COR-L47 (cell line): ENCODE measurements around the gene TRIOBP.

Experiments
- DNase-seq: peaks from one replicate; lab custom pipeline; 2025; lab: John Stamatoyannopoulos, UW

Gene TRIOBP

DNA sequence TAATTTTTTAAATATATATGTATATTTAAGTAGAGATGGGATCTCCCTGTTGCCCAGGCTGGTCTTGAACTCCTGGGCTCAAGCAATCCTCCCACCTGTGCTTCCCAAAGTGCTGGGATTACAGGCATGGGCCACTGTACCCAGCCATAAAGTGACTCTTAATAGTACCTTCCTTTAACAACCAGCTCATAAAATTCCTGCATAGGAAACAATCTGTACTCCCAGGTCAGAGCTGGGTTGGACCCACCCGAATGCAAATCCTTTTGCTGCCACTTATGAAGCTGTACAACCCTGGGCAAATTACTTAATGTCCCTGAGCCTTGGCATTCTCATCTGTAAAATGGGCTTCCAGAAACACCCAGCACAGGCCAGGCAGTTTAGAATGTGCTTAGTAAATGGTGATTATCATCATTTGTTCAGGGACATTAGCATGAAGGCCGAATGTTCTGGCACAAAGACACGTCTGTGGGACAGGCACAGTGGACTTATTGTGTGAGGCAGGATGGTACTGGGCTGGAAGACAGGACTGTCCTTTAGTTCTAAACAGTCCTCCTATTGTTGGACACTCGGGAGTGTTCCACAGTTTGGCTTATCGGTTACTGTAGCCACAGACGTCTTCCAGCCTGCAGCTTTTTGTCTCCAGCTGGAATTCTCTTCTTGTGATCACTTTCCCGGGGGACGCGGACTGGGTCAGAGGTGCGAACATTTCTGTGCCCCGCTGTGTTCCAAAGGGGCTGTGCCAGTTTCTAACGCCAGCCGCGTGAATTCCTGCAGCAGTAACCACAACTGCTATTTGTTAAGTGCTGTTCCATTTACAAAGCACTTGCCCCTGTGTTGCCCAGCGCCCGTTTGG lies 32.4 kb upstream of the TRIOBP start:
- DNase-seq, result no peak

DNA sequence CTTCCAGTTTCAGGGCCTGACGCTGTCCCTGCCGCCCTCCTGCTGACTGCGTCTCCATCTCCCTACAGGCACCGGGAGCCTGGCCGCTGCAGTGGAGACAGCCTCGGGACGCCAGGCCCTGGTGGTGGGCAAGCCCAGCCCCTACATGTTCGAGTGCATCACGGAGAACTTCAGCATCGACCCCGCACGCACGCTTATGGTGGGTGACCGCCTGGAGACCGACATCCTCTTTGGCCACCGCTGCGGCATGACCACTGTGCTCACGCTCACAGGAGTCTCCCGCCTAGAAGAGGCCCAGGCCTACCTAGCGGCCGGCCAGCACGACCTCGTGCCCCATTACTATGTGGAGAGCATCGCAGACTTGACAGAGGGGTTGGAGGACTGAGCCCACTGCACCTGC lies 31.4 kb upstream of the TRIOBP start:
- DNase-seq, result no peak

DNA sequence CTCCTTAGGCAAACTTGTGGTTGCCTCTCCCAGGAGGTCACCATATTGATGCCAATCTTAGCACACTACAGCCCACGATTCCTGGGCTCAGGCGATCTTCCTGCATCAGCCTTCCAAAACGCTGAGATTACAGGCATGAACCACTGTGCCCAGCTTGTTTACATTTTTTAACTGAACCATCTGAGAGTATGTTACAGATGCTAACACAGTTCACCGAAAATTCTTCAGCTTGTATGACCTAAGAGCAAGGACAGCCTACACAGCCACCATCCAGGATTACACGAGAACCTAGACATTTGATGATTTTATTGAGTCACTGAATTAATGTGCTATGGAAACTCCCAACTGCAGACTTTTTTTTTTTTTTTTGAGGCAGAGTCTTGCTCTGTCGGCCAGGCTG lies 27.3 kb upstream of the TRIOBP start:
- no peak for DNase-seq

DNA sequence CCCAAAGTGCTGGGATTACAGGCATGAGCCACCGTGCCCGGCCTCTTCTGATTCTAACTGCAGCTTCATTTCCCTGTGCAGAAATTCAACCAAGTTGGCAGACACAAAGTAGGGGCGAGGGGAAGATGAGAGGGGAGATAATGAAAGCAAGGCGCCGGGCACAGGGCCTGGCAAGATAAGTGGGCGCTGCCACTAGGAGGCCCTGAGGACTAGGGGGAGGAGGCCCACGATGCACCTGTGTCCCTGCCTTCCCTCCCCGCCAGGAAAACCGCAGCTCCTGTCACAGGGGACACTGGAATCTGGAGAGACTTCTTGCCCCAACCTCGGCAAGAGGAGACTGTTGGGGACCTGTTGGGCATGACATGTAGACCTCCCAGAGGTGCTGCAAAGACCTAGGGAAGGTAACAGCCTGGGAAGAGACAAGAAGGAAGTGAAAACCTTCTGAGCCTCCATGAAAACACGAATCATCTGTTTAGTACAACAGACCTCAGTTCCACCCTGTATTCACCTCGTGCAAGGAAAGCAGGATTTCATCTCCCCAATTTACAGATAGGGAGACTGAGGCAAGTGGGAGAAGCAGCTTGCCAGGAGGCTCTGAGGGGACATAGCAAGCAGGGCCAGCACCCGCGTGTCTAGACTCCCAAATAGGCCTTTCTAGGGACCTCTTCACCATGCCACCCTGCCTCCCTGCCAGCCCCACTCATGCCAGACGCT lies 24.5 kb upstream of the TRIOBP start:
- DNase-seq, result no peak

DNA sequence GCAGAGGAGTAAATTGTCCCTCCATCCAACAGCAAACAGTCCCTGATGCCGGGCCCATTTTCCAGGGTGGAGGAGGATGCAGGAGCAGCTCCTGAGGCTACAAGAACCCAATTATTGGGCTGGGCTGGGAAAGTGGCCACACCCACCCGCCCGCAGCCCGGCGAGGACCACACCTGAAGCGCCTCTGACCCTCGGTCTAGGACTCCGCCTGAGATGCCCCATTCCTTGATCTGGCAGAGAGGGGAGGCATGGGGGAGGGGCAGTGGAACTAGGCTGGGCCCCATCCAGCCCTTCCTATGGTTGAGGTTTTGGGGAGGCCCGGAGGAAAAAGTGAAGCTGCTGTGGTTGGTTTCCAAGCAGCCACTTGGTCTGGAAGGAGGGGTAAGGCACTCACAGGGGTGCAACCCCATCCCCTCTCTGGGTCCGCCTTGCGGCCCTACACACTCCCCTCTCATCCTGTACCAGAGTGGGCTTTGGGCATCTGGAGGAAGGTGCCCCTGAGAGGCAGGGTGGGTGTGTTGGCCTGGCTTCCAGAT lies 23.9 kb upstream of the TRIOBP start:
- no peak for DNase-seq

DNA sequence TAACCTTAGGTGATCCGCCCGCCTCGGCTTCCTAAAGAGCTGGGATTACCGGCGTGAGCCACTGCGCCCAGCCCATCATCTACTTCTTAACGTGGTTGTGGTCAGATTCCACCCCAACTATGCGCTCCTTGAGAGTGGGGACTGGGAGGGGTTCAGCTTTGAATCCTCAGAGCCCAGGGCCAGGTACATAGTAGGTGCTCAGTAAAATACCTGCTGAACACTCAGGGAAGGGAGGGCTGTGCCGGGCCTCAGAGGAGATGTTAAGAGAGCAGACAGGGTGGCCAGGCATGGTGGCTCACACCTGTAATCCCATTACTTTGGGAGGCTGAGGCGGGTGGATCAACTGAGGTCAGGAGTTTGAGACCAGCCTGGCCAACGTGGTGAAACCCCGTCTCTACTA lies 22.6 kb upstream of the TRIOBP start:
- DNase-seq, result no peak

DNA sequence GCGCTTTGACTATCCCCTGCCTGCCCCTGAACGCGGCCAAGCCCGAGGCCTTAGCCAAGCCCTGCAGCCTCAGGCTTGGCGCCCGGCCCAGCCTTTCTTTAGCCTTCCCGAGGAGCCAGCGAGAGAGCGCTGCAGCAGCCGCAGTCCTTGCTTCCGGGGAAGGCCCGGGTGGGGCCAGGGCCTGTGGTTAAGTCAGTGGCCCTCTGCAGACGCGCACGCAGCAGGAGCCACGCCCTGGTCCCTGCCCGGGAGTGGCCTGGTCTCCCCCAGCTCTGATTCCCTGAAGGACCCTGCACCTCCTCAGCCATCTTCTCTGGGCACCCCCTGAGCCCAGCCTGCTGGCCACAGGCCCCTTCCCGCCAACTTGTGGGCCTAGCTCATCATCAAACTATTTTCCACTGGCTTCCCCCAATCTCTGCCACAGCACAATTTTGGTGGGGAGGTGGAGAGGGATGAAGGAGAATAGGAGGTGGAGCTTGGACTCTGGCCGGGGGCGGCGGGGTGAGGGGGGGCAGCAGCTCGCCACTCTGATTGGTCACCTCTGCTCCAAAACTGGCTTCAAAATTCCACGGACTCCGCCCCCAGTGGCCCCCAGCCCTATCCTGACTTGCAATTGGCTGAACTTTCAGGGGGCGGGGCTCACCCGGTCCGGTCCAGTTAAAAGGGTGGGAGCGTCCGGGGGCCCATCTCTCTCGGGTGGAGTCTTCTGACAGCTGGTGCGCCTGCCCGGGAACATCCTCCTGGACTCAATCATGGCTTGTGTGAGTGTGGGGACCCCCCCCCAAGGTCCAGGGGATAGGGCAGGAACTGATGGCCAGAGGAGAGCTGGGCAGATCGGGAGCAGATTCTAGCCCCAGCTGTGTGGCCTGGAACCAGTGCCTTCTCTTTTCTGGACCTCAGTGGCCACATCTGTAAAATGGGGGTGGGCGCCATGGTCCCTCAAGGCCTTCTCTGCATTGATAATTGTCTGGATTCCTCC lies 21.6 kb upstream of the TRIOBP start, which contains the start of gene LGALS1:
Gene LGALS1, plus strand, starts transcription at position 686 of the 979 bp plus-strand sequence. Its CDS starts 67 bp downstream, at position 753.
- peak; percentile 88 for DNase-seq

DNA sequence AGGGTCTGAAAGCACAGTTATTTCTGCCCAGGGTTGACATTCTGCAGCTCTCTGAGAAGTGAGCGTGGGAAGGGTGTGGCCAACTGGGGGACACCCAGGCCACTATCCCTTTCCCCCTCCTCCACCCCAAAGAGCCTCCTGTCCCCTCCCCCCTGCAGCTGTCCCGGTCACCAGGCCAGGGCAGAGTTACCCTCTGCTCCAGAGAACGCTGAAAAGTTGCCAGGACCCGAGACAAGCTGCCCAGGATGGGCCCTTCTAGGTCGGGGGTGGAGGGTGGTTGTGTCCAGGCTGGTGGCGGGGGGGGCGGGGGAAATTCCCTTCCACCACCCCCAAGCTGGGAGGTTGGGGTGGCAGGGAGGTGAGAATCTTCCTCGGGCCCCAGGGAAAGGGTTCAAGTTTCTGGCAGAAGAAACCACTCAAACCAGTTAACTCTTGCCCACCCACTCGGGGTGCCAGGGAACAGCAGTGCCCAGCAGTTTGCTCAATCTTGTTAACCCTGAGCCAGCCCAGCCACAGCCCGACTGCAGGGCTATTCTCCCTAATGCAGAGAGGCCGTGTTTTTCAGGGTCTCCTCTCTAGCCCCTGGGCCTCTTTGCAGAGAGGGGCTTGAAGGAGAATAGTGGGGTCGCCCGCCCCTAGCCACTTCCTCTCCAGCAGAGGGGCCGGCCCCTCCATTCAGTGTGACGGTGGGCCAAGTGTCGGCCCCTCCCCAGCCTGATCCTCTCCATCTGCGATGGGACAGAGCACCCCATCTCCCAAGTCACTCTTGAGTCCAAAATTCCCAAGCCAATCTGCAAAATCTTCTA lies 20.7 kb upstream of the TRIOBP start:
- DNase-seq, result no peak

DNA sequence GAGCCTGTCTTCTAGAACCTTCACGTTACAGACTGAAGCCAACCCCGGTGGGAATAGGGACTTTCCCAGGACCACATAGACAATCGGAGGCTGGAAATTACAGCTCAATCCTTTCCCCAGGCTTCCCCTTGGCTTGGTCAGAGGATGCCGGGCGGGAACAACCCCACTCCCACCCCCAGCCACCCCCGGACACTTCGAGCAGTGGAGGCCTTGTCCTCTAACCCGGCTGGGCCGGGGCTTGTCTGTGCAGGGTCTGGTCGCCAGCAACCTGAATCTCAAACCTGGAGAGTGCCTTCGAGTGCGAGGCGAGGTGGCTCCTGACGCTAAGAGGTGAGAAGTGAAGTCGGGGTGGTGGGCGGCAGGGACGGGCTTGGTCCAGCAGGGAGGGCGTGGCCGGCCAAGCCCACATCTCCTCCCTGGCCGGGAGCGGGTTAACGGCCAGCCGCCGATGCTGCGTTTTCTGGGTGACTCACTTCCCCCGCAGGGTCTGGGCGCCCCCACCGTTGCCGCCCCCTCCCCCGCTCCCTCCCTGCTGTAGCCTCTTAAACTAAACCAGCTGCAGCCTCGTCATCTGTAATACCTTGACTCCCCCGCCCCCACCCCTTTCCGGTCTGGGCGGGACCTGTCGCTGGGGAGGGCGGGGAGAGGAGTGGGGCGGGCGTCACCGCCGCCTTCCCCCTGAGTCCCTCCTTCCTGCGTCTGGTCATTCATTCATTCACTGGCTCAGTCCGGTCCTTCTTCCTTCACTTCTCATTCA lies 19.9 kb upstream of the TRIOBP start:
- DNase-seq, result peak; percentile 81

DNA sequence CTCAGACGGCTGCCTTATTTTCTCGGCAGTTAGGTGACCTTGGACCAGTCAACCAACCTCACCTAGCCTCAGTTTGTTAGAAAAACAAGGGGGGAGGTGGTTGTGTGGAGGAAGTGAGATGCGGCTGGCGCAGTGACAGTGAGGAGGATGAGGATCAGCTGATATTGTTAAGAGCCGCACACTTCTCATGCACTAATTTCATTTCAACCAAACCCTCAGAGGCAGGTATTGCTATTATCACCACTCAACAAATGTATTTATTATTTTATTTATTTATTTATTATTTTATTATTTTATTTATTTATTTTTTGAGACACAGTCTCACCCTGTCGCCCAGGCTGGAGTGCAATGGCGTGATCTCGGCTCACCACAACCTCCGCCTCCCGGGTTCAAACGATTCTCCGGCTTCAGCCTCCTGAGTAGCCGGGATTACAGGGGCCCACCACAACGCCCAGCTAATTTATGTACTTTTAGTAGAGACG lies 19.3 kb upstream of the TRIOBP start:
- DNase-seq, result no peak

DNA sequence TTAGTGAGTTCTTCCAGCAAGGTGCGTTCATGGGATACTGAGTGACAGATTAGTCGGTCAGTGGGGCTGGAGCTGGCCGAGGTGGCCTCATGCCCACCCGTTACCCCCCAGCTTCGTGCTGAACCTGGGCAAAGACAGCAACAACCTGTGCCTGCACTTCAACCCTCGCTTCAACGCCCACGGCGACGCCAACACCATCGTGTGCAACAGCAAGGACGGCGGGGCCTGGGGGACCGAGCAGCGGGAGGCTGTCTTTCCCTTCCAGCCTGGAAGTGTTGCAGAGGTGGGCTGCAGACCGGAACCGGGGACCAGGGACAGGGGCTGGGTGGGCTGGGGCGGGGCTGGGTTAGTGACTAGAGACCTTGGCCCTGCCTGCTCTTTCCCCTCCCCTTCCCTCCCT lies 18.5 kb upstream of the TRIOBP start:
- no peak for DNase-seq

DNA sequence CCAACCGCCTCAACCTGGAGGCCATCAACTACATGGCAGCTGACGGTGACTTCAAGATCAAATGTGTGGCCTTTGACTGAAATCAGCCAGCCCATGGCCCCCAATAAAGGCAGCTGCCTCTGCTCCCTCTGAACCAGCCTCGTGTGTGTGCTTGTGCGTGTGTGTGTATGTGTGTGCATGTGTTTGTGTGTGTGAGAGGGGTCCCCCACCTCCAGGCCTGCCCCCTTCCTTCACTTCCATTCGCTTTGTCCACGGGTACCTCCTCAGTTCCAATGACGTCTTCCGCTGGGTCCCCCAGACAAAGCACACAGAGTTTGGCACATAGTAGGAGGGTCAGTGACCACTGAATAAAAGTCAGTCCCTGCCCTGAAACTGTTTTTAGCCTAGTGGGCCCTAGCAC lies 17.2 kb upstream of the TRIOBP start:
- DNase-seq, result no peak

DNA sequence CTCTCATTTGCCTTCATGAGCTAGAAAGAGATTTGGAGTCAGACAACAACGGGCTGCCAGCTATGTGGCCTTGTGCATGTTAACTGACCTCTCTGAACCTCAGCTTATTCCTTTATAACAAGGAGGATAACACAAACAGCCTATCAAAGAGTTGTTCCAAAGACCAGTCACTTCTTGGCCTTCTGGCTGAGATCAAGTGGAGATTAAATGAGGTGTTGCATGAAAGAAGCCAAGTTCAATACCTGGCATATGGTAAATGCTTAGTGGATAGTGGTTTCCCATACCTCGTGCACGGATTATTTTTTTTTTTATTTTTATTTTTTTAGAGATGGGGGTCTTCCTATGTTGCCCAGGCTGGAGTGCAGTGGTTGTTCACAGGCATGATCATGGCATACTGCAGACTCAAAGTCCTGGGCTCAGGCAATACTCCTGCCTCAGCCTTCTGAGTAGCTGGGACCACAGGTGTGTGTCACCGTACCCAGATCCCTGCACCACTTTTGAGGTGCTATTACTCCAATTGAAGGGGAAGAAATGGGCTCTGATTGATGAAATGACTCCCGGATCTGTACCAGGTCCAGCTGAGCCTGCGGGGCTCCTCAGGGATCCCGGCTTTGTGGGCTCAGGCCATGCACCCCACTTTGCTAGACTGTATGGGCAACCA lies 16.5 kb upstream of the TRIOBP start:
- no peak for DNase-seq

DNA sequence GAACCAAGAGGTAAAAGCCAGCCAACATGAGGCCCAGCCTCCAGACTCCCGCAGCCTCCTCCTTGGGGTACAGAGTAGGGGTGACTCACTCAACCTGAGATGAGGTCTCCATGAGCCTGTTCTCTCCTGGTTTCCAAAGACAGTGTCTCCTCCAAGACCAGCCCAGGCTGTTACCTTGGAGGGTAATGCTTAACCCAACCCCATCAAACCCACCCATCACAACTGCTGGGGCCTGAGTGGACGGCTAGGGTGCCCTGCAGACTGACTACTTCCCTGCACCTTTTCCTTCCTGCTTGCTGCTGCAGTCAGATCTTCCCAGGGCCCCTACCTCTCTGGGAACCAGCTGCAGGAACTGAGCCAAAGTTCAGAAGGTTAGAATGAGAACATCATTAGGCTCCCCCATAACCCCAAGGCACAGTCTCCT lies 15.8 kb upstream of the TRIOBP start:
- no peak for DNase-seq

DNA sequence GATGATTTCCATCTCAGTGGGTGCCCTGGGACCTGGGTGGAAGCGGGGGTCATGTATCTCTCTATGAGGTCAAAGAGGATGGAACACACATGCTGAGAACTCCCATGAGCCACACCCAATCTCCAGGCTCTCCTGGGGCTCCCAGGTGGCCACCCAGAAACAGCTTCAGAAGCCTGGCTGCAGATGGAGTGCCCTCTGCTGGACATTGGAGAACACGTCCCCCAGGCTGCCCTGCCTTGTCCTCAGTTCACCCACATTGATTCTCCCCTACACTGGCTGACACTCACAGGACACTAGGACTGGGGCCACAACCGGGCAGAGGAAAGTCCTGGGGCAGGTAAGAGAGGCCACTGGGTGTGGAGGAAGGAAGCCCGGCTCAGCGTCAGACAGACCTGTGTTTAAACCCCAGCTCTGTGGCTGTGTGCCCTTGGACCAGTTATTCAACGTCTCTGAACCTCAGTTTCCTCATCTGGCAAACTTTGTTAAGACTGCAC lies 15.2 kb upstream of the TRIOBP start:
- peak; percentile 64 for DNase-seq

DNA sequence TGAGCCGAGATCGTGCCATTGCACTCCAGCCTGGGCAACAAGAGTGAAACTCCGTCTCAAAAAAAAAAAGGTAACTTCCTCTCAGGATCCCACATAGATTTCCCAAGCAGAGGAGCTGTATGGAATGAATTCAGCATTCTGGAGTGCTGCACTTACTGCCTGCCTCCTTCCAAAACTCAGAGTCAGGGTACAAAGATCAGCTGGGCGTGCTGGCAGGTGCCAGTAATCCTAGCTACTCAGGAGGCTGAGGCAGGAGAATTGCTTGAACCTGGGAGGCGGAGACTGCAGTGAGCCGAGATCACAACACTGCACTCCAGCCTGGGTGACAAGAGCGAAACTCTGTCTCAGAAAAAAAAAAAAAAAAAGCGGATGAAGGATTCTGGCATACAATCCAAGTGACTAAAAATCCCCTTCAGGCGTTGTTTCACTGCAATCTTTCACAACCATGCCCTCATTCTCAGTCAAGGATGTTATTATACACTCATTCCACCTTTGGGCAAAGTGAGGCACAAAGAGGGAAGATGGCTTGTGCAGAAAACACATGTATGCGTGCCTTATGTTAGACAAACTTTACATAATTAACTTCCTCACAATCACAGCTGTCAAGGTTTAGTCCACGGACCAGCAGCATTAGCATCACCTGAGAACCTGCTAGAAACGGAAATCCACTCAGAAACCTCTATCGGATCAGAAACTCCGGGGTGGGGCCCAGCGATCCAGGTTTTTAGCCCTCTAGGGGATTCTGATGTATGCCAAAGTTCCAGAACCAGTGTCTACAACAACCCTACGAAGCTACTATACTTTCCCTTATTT lies 11.8 kb upstream of the TRIOBP start:
- DNase-seq, result no peak

DNA sequence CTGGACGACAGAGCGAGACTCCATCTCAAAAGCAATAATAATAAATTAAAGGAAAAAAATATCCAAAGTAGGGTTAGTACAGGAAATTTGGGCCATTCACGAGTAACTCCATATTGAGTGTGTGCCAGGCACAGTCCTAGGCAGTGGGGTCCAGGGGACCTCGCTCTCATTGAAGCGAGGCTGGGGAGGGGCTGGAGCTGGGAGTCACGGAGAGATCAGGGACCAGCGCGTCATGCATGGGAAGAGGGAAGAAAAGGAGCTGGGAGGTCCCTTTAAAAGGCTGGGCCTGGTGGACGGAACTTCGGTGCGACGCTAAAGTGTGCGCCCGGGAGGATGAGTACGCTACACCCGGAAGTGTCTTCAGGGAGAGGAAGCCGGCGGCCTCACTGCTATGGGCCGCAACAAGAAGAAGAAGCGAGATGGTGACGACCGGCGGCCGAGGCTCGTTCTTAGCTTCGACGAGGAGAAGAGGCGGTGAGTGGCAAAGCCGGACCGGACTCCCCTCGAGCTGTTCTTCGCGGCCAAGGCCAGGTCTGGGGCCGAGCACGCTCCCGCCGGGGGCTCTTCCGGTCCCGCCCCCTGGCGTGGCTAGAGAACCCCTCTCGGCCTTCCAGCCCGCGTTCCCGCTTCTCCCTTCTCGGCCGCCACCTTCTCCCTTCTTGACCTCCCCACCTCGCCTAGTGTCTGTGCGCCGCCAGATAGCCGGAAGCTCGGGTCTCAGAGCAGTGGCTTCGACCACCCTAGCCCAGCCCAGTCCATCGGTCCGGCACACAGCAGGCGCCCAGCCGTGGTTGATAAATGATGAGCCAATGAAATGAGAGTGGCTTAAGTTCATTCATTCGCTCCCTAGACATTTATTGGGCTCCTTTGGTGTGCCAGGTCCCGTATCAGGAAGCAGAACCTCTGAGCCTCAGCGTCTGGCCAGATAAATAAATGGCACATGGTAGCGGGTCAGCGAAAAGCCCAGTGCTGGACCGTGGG lies 10.6 kb upstream of the TRIOBP start, which contains the start of gene NOL12:
Gene NOL12, plus strand, starts transcription at position 342 of the 981 bp plus-strand sequence. Its CDS starts 50 bp downstream, at position 392.
- peak; percentile 83 for DNase-seq
